Small intestine (tissue), 7 donors: ENCODE results near the gene CLBA1. TPM values are rescaled to one million over a fixed set of nuclear protein-coding genes. Genes with fewer than 3 reads are reported as not detected.

Experiments
- DNase-seq, 2 donors: peaks; one replicate each; pipeline versions ENCODE4 v3.0.0 to v3.0.0-alpha.2; 2013
- FAIRE-seq: peaks from 2 replicates; lab custom pipeline; 2012; peaks lifted over from hg19 to GRCh38; lab: Jason Lieb, UNC
- H3K27ac ChIP-seq, 3 donors: one replicate each; pipeline ENCODE4 v1.5.1; 2013; ENCODE audit warnings: low read length in 2 of 3, mild to moderate bottlenecking in 2 of 3, control low read depth in 1 of 3, inconsistent platforms in 1 of 3, low read depth in 1 of 3, moderate library complexity in 1 of 3
- H3K27me3 ChIP-seq, 3 donors: one replicate each; pipeline ENCODE4 v1.6.1; 2013; ENCODE audit warnings: low read length in 3 of 3, inconsistent platforms in 1 of 3; ENCODE audit not compliant: control insufficient read depth in 3 of 3, insufficient read depth in 3 of 3
- H3K36me3 ChIP-seq, 3 donors: one replicate each; pipeline ENCODE4 v1.6.1; 2013; ENCODE audit warnings: low read length in 3 of 3, inconsistent platforms in 1 of 3, low read depth in 1 of 3, mild to moderate bottlenecking in 1 of 3, moderate library complexity in 1 of 3; ENCODE audit not compliant: control insufficient read depth in 3 of 3, insufficient read depth in 2 of 3
- H3K4me1 ChIP-seq, 3 donors: one replicate each; pipeline ENCODE4 v1.6.1; 2013; ENCODE audit warnings: low read length in 2 of 3, inconsistent platforms in 1 of 3, low read depth in 1 of 3, mild to moderate bottlenecking in 1 of 3, moderate library complexity in 1 of 3; ENCODE audit not compliant: control insufficient read depth in 3 of 3, insufficient read depth in 2 of 3
- H3K4me3 ChIP-seq, 3 donors: one replicate each; pipeline ENCODE4 v1.5.1; 2013; ENCODE audit warnings: low read length in 3 of 3, control low read depth in 1 of 3, inconsistent platforms in 1 of 3, low read depth in 1 of 3, mild to moderate bottlenecking in 1 of 3, moderate library complexity in 1 of 3
- H3K9me3 ChIP-seq, 2 donors: one replicate each; pipeline ENCODE4 v1.6.1; 2013; ENCODE audit warnings: low read depth in 1 of 2, low read length in 1 of 2; ENCODE audit not compliant: control insufficient read depth in 2 of 2, insufficient read depth in 1 of 2
- WGBS, 3 donors: extraction: QIAGEN DNeasy Blood & Tissue Kit; methylation state at CpG; one replicate each; pipeline ENCODE4 v1.1.7; 2013; 5-methylcytosine and 5-hydroxymethylcytosine counted together
- polyA plus RNA-seq, 4 donors: library from polyadenylated mRNA; stranded (reverse) in 3 of 4; unstranded in 1 of 4; fragments of 200-250 nt in 3 of 4; fragments of 120-200 nt in 1 of 4; gene quantifications; one replicate each; pipeline versions ENCODE4 v1.2.1 to v1.2.3, GENCODE V29; 2013
- donor health status: healthy with polysubstance abuse.
- donor health status: control.
- donor health status: control.
- donor health status: Bipolar disorder and iron deficiency.
- donor health status: healthy.

The CLBA1 gene
- polyA plus RNA-seq, 4 donors, result 0.89 to 6.8 (median 3.2) TPM

GRCh38 chr14:104969741-104970230 is 15.8 kb upstream of the CLBA1 start:
- FAIRE-seq (no peak), DNase-seq (no peak)
- 86 to 91% (median 86%) methylated on average over 10 of the region's 10 CpGs for WGBS, 3 donors
- no peaks in the 10 kb centered on the region for H3K9me3 ChIP-seq
- H3K4me3 ChIP-seq, result no peak overlapping the region
- H3K4me1 ChIP-seq, result peaks cover 0 to 50% (median 5%) of the 10 kb centered on the region in 3 donors
- no peaks in the 10 kb centered on the region for H3K36me3 ChIP-seq
- H3K27ac ChIP-seq, result no peak overlapping the region
- H3K27me3 ChIP-seq, result peaks cover 0 to 35% (median 4%) of the 10 kb centered on the region in 3 donors

- peaks cover 0 to 51% (median 5%) of the 10 kb centered on the region in 3 donors for H3K4me1 ChIP-seq
Observed at GRCh38 chr14:104970231-104971068, 15.1 kb upstream of the CLBA1 start.

GRCh38 chr14:104971447-104972240 is 13.9 kb upstream of the CLBA1 start:
- WGBS, 3 donors, result 68 to 85% (median 77%) methylated on average over 12 of the region's 12 CpGs
- H3K4me3 ChIP-seq, result no peak overlapping the region

More at GRCh38 chr14:104970231-104971068, 15.1 kb upstream of the CLBA1 start:
- Histone ChIP-seq H3K9me3 (no peaks in the 10 kb centered on the region), H3K27ac (no peak overlapping the region), H3K36me3 (no peaks in the 10 kb centered on the region), H3K27me3 (peaks cover 0 to 35% (median 4%) of the 10 kb centered on the region in 3 donors), H3K4me3 (no peak overlapping the region)
- DNase-seq (no peak), FAIRE-seq (no peak)
- 75 to 84% (median 79%) methylated on average over 17 to 19 of the region's 19 CpGs for WGBS, 3 donors

GRCh38 chr14:104972301-104973134 is 13.1 kb upstream of the CLBA1 start:
- FAIRE-seq (no peak), DNase-seq (peak; percentile 85 to 91)
- Histone ChIP-seq H3K27me3 (peaks cover 4 to 37% (median 4%) of the 10 kb centered on the region in 3 donors), H3K4me3 (no peak overlapping the region), H3K36me3 (no peaks in the 10 kb centered on the region), H3K27ac (peak overlapping the region in 2 of 3 donors; percentile 2 to 82), H3K4me1 (peaks cover under 1 to 64% (median 5%) of the 10 kb centered on the region in 3 donors), H3K9me3 (no peaks in the 10 kb centered on the region)
- WGBS, 3 donors, result 23 to 58% (median 46%) methylated on average over 27 to 28 of the region's 28 CpGs

More at GRCh38 chr14:104971447-104972240, 13.9 kb upstream of the CLBA1 start:
- peaks cover 0 to 63% (median 5%) of the 10 kb centered on the region in 3 donors for H3K4me1 ChIP-seq
- DNase-seq (no peak), FAIRE-seq (no peak)
- H3K27me3 ChIP-seq, result peaks cover 0 to 37% (median 4%) of the 10 kb centered on the region in 3 donors
- no peaks in the 10 kb centered on the region for H3K9me3 ChIP-seq
- no peaks in the 10 kb centered on the region for H3K36me3 ChIP-seq
- no peak overlapping the region for H3K27ac ChIP-seq

GRCh38 chr14:104973135-104973384 is 12.5 kb upstream of the CLBA1 start:
- DNase-seq, result peak in 1 of 2 donors; percentile 80
- Histone ChIP-seq H3K36me3 (no peaks in the 10 kb centered on the region), H3K9me3 (no peaks in the 10 kb centered on the region), H3K4me3 (no peak overlapping the region), H3K27me3 (peaks cover under 1 to 35% (median 4%) of the 10 kb centered on the region in 3 donors), H3K4me1 (peaks cover 1 to 62% (median 5%) of the 10 kb centered on the region in 3 donors), H3K27ac (peak overlapping the region in 1 of 3 donors; percentile 82)
- 28 to 44% (median 35%) methylated on average over 11 to 12 of the region's 12 CpGs for WGBS, 3 donors
- FAIRE-seq, result no peak

GRCh38 chr14:104973385-104974145 is 12.0 kb upstream of the CLBA1 start:
- no peaks in the 10 kb centered on the region for H3K36me3 ChIP-seq
- WGBS, 3 donors, result 38 to 44% (median 39%) methylated on average over 22 to 23 of the region's 23 CpGs
- DNase-seq (peak in 1 of 2 donors; percentile 65), FAIRE-seq (no peak)
- peaks cover 0 to 30% (median 4%) of the 10 kb centered on the region in 3 donors for H3K27me3 ChIP-seq
- no peaks in the 10 kb centered on the region for H3K9me3 ChIP-seq
- peaks cover 1 to 57% (median 5%) of the 10 kb centered on the region in 3 donors for H3K4me1 ChIP-seq
- peak overlapping the region in 2 of 3 donors; percentile 38 to 67 for H3K27ac ChIP-seq
- no peak overlapping the region for H3K4me3 ChIP-seq

GRCh38 chr14:104974146-104974541 is 11.4 kb upstream of the CLBA1 start:
- H3K4me1 ChIP-seq, result peaks cover 1 to 53% (median 5%) of the 10 kb centered on the region in 3 donors
- no peak overlapping the region for H3K4me3 ChIP-seq
- H3K9me3 ChIP-seq, result no peaks in the 10 kb centered on the region
- DNase-seq (no peak), FAIRE-seq (no peak)
- H3K27ac ChIP-seq, result peak overlapping the region in 1 of 3 donors; percentile 30
- peaks cover 0 to 26% (median 4%) of the 10 kb centered on the region in 3 donors for H3K27me3 ChIP-seq
- no peaks in the 10 kb centered on the region for H3K36me3 ChIP-seq
- 67 to 77% (median 70%) methylated on average over 13 of the region's 13 CpGs for whole genome bisulfite sequencing, 3 donors
